ENCODE data around the gene CHST11. TPM values are rescaled to one million over a fixed set of nuclear protein-coding genes. Genes with fewer than 3 reads are reported as not detected.

Gene CHST11
- total RNA-seq, 1 experiment from 2014 or later = 1.1 TPM

DNA sequence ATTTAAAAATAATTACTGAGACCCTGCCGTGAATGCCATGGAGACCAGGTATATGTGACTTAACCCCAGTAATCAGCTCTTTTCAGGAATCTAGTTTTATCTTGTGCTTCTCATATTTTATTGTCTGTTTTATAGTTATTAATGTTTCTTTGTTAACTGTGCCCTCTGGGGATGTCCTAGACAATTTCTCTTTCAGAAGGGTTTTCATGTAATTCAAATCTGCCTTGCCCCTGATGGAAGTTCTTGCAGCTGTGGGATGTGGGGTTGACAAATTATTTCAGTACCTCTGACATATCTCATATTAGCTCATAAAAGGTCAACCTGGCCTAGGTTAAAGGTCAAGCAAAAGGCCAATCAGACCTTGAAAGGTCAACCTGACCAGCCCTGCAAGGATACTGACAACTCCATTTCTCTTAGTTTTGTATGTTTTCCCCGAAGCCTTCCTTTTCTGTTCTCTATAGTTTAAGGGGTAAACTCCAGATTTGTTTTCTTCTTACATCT lies 319.0 kb downstream of the CHST11 start:
- DNase-seq = no peak
- no peak for TF ChIP-seq CTCF (IDR thresholded peaks at IDR 0.05; ENCODE audit: unreplicated experiment)
- Mint-ChIP-seq H3K4me1 (ENCODE audit: low read depth, unreplicated experiment) (no peaks in the 10 kb centered on the region), H3K36me3 (ENCODE audit: insufficient read depth, unreplicated experiment) (no peaks in the 10 kb centered on the region), H3K27me3 (ENCODE audit: unreplicated experiment) (no peaks in the 10 kb centered on the region), H3K27ac (ENCODE audit: unreplicated experiment) (no peak overlapping the region), H3K9me3 (ENCODE audit: low read depth, unreplicated experiment) (peaks cover 19% of the 10 kb centered on the region), H3K4me3 (ENCODE audit: low read depth, unreplicated experiment) (no peak overlapping the region)
- intact Hi-C loops (cut with micrococcal nuclease; ENCODE audit: unreplicated experiment) = no loop called here
- CTCF ChIA-PET = no interaction called here
- BruUV-seq (replicated peaks) = no TSS peak

- intact Hi-C loops (cut with micrococcal nuclease; ENCODE audit: unreplicated experiment) = no loop called here
- H3K9me3 Mint-ChIP-seq (ENCODE audit: low read depth, unreplicated experiment) = peaks cover 14% of the 10 kb centered on the region
- no peak overlapping the region for H3K27ac Mint-ChIP-seq (ENCODE audit: unreplicated experiment)
- H3K36me3 Mint-ChIP-seq (ENCODE audit: insufficient read depth, unreplicated experiment) = no peaks in the 10 kb centered on the region
- no peaks in the 10 kb centered on the region for H3K4me1 Mint-ChIP-seq (ENCODE audit: low read depth, unreplicated experiment)
- no peaks in the 10 kb centered on the region for H3K27me3 Mint-ChIP-seq (ENCODE audit: unreplicated experiment)
- no peak for TF ChIP-seq CTCF (IDR thresholded peaks at IDR 0.05; ENCODE audit: unreplicated experiment)
- H3K4me3 Mint-ChIP-seq (ENCODE audit: low read depth, unreplicated experiment) = no peak overlapping the region
- no peak for DNase-seq
- BruUV-seq (replicated peaks) = no TSS peak
- CTCF ChIA-PET = no interaction called here
Observed at GRCh38 chr12:104779134-104779533, 322.4 kb downstream of the CHST11 start.

DNA sequence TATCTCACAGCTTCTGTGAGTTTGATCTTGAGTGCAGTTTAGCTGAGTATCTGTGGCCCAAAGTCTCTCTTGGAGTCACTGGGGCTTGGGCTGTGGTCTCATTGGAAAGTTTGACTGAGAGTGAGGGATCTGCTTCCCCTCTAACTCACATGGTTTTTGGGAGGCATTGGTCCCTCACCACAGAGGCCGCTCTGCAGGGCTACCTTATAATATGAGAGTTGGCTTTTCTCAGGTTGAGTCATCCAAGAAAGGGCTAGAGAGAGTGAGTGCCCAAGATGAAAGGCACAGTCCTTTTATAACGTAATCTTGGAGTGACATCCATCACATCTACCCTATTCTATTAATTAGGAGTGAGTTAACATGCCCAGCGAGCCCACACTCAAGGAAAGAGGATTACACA lies 325.5 kb downstream of the CHST11 start:
- Mint-ChIP-seq H3K27me3 (ENCODE audit: unreplicated experiment) (no peaks in the 10 kb centered on the region), H3K4me3 (ENCODE audit: low read depth, unreplicated experiment) (no peak overlapping the region), H3K27ac (ENCODE audit: unreplicated experiment) (no peak overlapping the region), H3K4me1 (ENCODE audit: low read depth, unreplicated experiment) (no peaks in the 10 kb centered on the region), H3K36me3 (ENCODE audit: insufficient read depth, unreplicated experiment) (no peaks in the 10 kb centered on the region), H3K9me3 (ENCODE audit: low read depth, unreplicated experiment) (peaks cover 16% of the 10 kb centered on the region)
- BruUV-seq (replicated peaks) = no TSS peak
- TF ChIP-seq CTCF (IDR thresholded peaks at IDR 0.05; ENCODE audit: unreplicated experiment) = no peak
- CTCF ChIA-PET = no interaction called here
- intact Hi-C loops (cut with micrococcal nuclease; ENCODE audit: unreplicated experiment) = no loop called here
- no peak for DNase-seq

- intact Hi-C loops (cut with micrococcal nuclease; ENCODE audit: unreplicated experiment) = no loop called here
- no TSS peak for BruUV-seq (replicated peaks)
- CTCF ChIA-PET = no interaction called here
Observed at GRCh38 chr12:104784592-104784991, 327.8 kb downstream of the CHST11 start.

More at GRCh38 chr12:104784592-104784991, 327.8 kb downstream of the CHST11 start:
- no peaks in the 10 kb centered on the region for H3K4me1 Mint-ChIP-seq (ENCODE audit: low read depth, unreplicated experiment)
- H3K27me3 Mint-ChIP-seq (ENCODE audit: unreplicated experiment) = no peaks in the 10 kb centered on the region
- no peak overlapping the region for H3K4me3 Mint-ChIP-seq (ENCODE audit: low read depth, unreplicated experiment)
- H3K9me3 Mint-ChIP-seq (ENCODE audit: low read depth, unreplicated experiment) = peaks cover 12% of the 10 kb centered on the region
- no peak for TF ChIP-seq CTCF (IDR thresholded peaks at IDR 0.05; ENCODE audit: unreplicated experiment)
- no peak overlapping the region for H3K27ac Mint-ChIP-seq (ENCODE audit: unreplicated experiment)
- no peak for DNase-seq
- no peaks in the 10 kb centered on the region for H3K36me3 Mint-ChIP-seq (ENCODE audit: insufficient read depth, unreplicated experiment)
